GM12872 (cell line): ENCODE results near the gene CCDC102A.

Experiments
- CTCF ChIP-seq: IDR thresholded peaks from 3 replicates; pipeline ENCODE4 v1.5.1; 2011; ENCODE audit warnings: low read depth, mild to moderate bottlenecking, low read length, moderate library complexity; ENCODE audit not compliant: insufficient read depth

Gene CCDC102A

GRCh38 chr16:57536306-57537193, at the start of gene CCDC102A:
CCDC102A (minus strand) TSS chr16:57536571; CDS start chr16:57529177, 7,394 bp downstream.
- no peak for TF ChIP-seq CTCF

- TF ChIP-seq CTCF, result no peak
These were observed 48.8 kb upstream of the CCDC102A start for GRCh38 chr16:57585051-57585687.

- no peak for TF ChIP-seq CTCF
These were observed 42.9 kb upstream of the CCDC102A start for GRCh38 chr16:57579361-57579665.

- TF ChIP-seq CTCF, result no peak
These were observed 42.4 kb upstream of the CCDC102A start for GRCh38 chr16:57578521-57579360.

GRCh38 chr16:57577691-57578224, 41.4 kb upstream of the CCDC102A start:
- TF ChIP-seq CTCF, result no peak

GRCh38 chr16:57577214-57577613, 40.8 kb upstream of the CCDC102A start:
- no peak for TF ChIP-seq CTCF

- peak; percentile 100 for TF ChIP-seq CTCF
These were observed 40.1 kb upstream of the CCDC102A start for GRCh38 chr16:57576429-57576870.
